HCT116 (cell line): ENCODE data around the gene SND1. TPM values are rescaled to one million over a fixed set of nuclear protein-coding genes. Genes with fewer than 3 reads are reported as not detected.

Experiments used
- ATAC-seq: fragments of 200-7000 bp; cut with Tn5 transposase; 2 replicates; pipeline ENCODE4 v1.9.1; 2020; ENCODE audit warnings: mild to moderate bottlenecking, moderate library complexity
- BruUV-seq: library from RNA; stranded (reverse); fragments of 400-500 nt; replicated peaks from 2 replicates; lab custom pipeline; 2021; lab: Mats Ljungman, UMichigan
- CTCF ChIA-PET: fragments of 300-600 bp; sonication (Branson Sonifier 250); formaldehyde crosslinking; loops from one replicate; lab custom pipeline; 2021; ENCODE audit warnings: antibody characterized with exemption; lab: Charles Lee
- POLR2A ChIA-PET: fragments of 300-600, 350-600 bp; sonication (Branson Sonifier 250); formaldehyde crosslinking; loops from one replicate; lab custom pipeline; 2021; ENCODE audit warnings: antibody characterized with exemption; lab: Charles Lee
- RAD21 ChIA-PET, 2 experiments: fragments of 300-600 bp; sonication (Branson Sonifier 250); formaldehyde crosslinking; loops; one replicate each; lab custom pipeline; 2023; ENCODE audit warnings: low total read pairs in 2 of 2; ENCODE audit not compliant: uncharacterized antibody in 2 of 2, unreplicated experiment in 2 of 2, low non-redundant PET in 1 of 2; lab: Charles Lee
- DNase-seq: peaks from one replicate; pipeline ENCODE4 v3.0.0-alpha.2; 2010; ENCODE audit warnings: low read depth, low spot score
- H2AFZ ChIP-seq: fragments of 200-600 bp; shearing (Covaris generic), sonication (generic); 2 replicates; pipeline ENCODE4 v1.6.1; 2017; ENCODE audit warnings: low read depth, mixed run types, mixed read lengths, antibody characterized with exemption, low read length; ENCODE audit not compliant: poor library complexity, severe bottlenecking
- H3K27ac ChIP-seq: 2 replicates; pipeline ENCODE4 v1.5.1; 2012; ENCODE audit warnings: low read depth, low read length
- H3K27me3 ChIP-seq: fragments of 200-600 bp; sonication (generic); 2 replicates; pipeline ENCODE4 v1.6.1; 2016; ENCODE audit warnings: mixed run types, low read length, mixed read lengths; ENCODE audit not compliant: insufficient read depth
- H3K36me3 ChIP-seq, 2 experiments: fragments of 200-500 bp in 1 of 2; fragments of 200-600 bp in 1 of 2; sonication (Bioruptor generic) in 1 of 2; sonication (generic) in 1 of 2; 2 replicates each; pipeline versions ENCODE4 v1.5.1 to v1.6.1; 2014 to 2016; ENCODE audit warnings: low read length in 2 of 2, inconsistent platforms in 1 of 2, mixed read lengths in 1 of 2, mixed run types in 1 of 2; ENCODE audit not compliant: insufficient read depth in 2 of 2, control insufficient read depth in 1 of 2
- H3K4me1 ChIP-seq, 2 experiments: fragments of 200-600 bp in 1 of 2; sonication (generic) in 1 of 2; 2 replicates each; pipeline versions ENCODE4 v1.5.1 to v1.6.1; 2012 to 2017; ENCODE audit warnings: low read length in 2 of 2, inconsistent platforms in 1 of 2, mild to moderate bottlenecking in 1 of 2, mixed read lengths in 1 of 2, mixed run types in 1 of 2, moderate library complexity in 1 of 2; ENCODE audit not compliant: insufficient read depth in 2 of 2, control insufficient read depth in 1 of 2
- H3K4me2 ChIP-seq: fragments of 200-600 bp; sonication (generic); 2 replicates; pipeline ENCODE4 v1.6.1; 2017; ENCODE audit warnings: mixed run types, low read length, mixed read lengths
- H3K4me3 ChIP-seq, 2 experiments: fragments of 200-600 bp in 1 of 2; sonication (generic) in 1 of 2; replicated peaks in 1 of 2; 2 replicates each; pipeline ENCODE4 v1.5.1; 2011 to 2016; ENCODE audit warnings: low read length in 2 of 2, control low read depth in 1 of 2, low read depth in 1 of 2, mild to moderate bottlenecking in 1 of 2, mixed read lengths in 1 of 2, mixed run types in 1 of 2
- H3K79me2 ChIP-seq: fragments of 200-600 bp; sonication (generic); 2 replicates; pipeline ENCODE4 v1.6.1; 2017; ENCODE audit warnings: mild to moderate bottlenecking, mixed run types, low read length, moderate library complexity, mixed read lengths; ENCODE audit not compliant: insufficient read depth
- H3K9ac ChIP-seq: fragments of 200-600 bp; sonication (generic); 2 replicates; pipeline ENCODE4 v1.6.1; 2016; ENCODE audit warnings: low read length, mixed read lengths
- H3K9me2 ChIP-seq: fragments of 200-600 bp; sonication (generic), shearing (Covaris generic); 2 replicates; pipeline ENCODE4 v1.6.1; 2017; ENCODE audit warnings: mixed run types, mild to moderate bottlenecking, moderate library complexity; ENCODE audit not compliant: insufficient read depth
- H3K9me3 ChIP-seq, 2 experiments: fragments of 200-500 bp in 1 of 2; fragments of 200-600 bp in 1 of 2; sonication (Bioruptor generic) in 1 of 2; sonication (generic) in 1 of 2; 2 replicates each; pipeline ENCODE4 v1.6.1; 2014 to 2017; ENCODE audit warnings: low read length in 2 of 2, mixed read lengths in 2 of 2, inconsistent platforms in 1 of 2, low read depth in 1 of 2, mild to moderate bottlenecking in 1 of 2, mixed run types in 1 of 2, moderate library complexity in 1 of 2; ENCODE audit not compliant: control insufficient read depth in 1 of 2, insufficient read depth in 1 of 2
- H4K20me1 ChIP-seq: fragments of 200-600 bp; sonication (generic), shearing (Covaris generic); 2 replicates; pipeline ENCODE4 v1.6.1; 2017; ENCODE audit warnings: mixed run types, mild to moderate bottlenecking, moderate library complexity; ENCODE audit not compliant: insufficient read depth
- EZH2phosphoT487 ChIP-seq: fragments of 200-600 bp; IDR thresholded peaks from 2 replicates; pipeline ENCODE4 v1.6.1; 2018; ENCODE audit warnings: antibody characterized with exemption, borderline replicate concordance
- FOSL1 ChIP-seq: IDR thresholded peaks from 2 replicates; pipeline ENCODE4 v1.6.1; 2012; ENCODE audit warnings: low read depth
- MAX ChIP-seq: IDR thresholded peaks from 2 replicates; pipeline ENCODE4 v1.6.1; 2012
- SIN3A ChIP-seq: IDR thresholded peaks from 2 replicates; pipeline ENCODE4 v1.6.1; 2012; ENCODE audit warnings: low read depth
- SP1 ChIP-seq: IDR thresholded peaks from 2 replicates; pipeline ENCODE4 v1.6.1; 2012; ENCODE audit warnings: low read depth
- SRF ChIP-seq: IDR thresholded peaks from 2 replicates; pipeline ENCODE4 v1.6.1; 2012; ENCODE audit warnings: low read depth
- ZFX ChIP-seq: fragments of 450-650 bp; IDR thresholded peaks from 2 replicates; pipeline ENCODE4 v1.6.1; 2017
- ZNF274 ChIP-seq: fragments of 200-500 bp; sonication (Bioruptor generic); IDR thresholded peaks from 2 replicates; pipeline ENCODE4 v1.6.1; 2014; ENCODE audit warnings: mild to moderate bottlenecking, low read depth, low read length, inconsistent platforms
- intact Hi-C: fragments of 100-400 bp; cut with micrococcal nuclease; formaldehyde crosslinking; loops from 2 replicates; pipeline ENCODE4 v1.10.0; 2022
- total RNA-seq: library from RNA; stranded (reverse); gene quantifications from one replicate; pipeline ENCODE4 v1.2.1, GENCODE V29; 2021; ENCODE audit not compliant: unreplicated experiment
- TF ChIP-seq, protein P1 (sequence below): IDR thresholded peaks from 2 replicates; pipeline ENCODE4 v1.6.1; 2011; ENCODE audit warnings: mild to moderate bottlenecking, low read length, moderate library complexity; ENCODE audit not compliant: insufficient replicate concordance; ENCODE audit errors: extremely low read depth
- TF ChIP-seq, protein P2 (sequence below): IDR thresholded peaks from 2 replicates; pipeline ENCODE4 v1.6.1; 2012; ENCODE audit warnings: low read depth

Gene SND1
- total RNA-seq, 1 experiment from 2014 or later: 169 TPM

GRCh38 chr7:127667017-127667670, 15.2 kb downstream of the SND1 start:
- ChIA-PET POLR2A (no interaction called here), CTCF (interaction anchor here (0.6 kb wide), 1 partner anchor 38 kb away, joined by 3 read pairs; no protein-coding TSS in a partner anchor), RAD21 (no interaction called here)
- ATAC-seq (peak; percentile 67), DNase-seq (no peak)
- no TSS peak for BruUV-seq
- Histone ChIP-seq H3K9me2 (no peaks in the 10 kb centered on the region), H3K79me2 (peaks cover 100% of the 10 kb centered on the region), H2AFZ (no peak overlapping the region), H3K27me3 (no peaks in the 10 kb centered on the region), H4K20me1 (peaks cover 40% of the 10 kb centered on the region), H3K36me3 (peaks cover 4% of the 10 kb centered on the region in 2 experiments; a peak in 3 of 4 replicates), H3K4me2 (peak overlapping the region; percentile 36), H3K9ac (no peak overlapping the region), H3K4me3 (no peak overlapping the region), H3K27ac (no peak overlapping the region), H3K9me3 (no peaks in the 10 kb centered on the region), H3K4me1 (peaks cover 2 to 24% of the 10 kb centered on the region in 2 experiments; a peak in 2 of 4 replicates)
- TF ChIP-seq SIN3A: no peak
- TF ChIP-seq FOSL1: peak; percentile 41; the same call in 1 of the 2 replicates
- intact Hi-C loops: no loop called here

GRCh38 chr7:127667759-127668530, 16.0 kb downstream of the SND1 start:
- H3K27ac ChIP-seq: no peak overlapping the region
- H3K9me2 ChIP-seq: no peaks in the 10 kb centered on the region
- H3K9ac ChIP-seq: no peak overlapping the region
- H3K4me1 ChIP-seq: peaks cover 2 to 24% of the 10 kb centered on the region in 2 experiments; a peak in 2 of 4 replicates
- H3K79me2 ChIP-seq: peaks cover 100% of the 10 kb centered on the region
- ATAC-seq: no peak
- H3K36me3 ChIP-seq: peaks cover 4% of the 10 kb centered on the region in 2 experiments; a peak in 3 of 4 replicates
- H3K9me3 ChIP-seq: no peaks in the 10 kb centered on the region
- no TSS peak for BruUV-seq
- ChIA-PET CTCF (no interaction called here), POLR2A (no interaction called here), RAD21 (no interaction called here)
- peaks cover 40% of the 10 kb centered on the region for H4K20me1 ChIP-seq
- H3K27me3 ChIP-seq: no peaks in the 10 kb centered on the region
- H2AFZ ChIP-seq: no peak overlapping the region
- no peak for DNase-seq
- TF ChIP-seq, protein P1, sequence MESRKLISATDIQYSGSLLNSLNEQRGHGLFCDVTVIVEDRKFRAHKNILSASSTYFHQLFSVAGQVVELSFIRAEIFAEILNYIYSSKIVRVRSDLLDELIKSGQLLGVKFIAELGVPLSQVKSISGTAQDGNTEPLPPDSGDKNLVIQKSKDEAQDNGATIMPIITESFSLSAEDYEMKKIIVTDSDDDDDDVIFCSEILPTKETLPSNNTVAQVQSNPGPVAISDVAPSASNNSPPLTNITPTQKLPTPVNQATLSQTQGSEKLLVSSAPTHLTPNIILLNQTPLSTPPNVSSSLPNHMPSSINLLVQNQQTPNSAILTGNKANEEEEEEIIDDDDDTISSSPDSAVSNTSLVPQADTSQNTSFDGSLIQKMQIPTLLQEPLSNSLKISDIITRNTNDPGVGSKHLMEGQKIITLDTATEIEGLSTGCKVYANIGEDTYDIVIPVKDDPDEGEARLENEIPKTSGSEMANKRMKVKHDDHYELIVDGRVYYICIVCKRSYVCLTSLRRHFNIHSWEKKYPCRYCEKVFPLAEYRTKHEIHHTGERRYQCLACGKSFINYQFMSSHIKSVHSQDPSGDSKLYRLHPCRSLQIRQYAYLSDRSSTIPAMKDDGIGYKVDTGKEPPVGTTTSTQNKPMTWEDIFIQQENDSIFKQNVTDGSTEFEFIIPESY: no peak
- no peak for TF ChIP-seq SRF
- TF ChIP-seq ZFX: no peak
- no peak for TF ChIP-seq EZH2phosphoT487
- TF ChIP-seq, protein P2, sequence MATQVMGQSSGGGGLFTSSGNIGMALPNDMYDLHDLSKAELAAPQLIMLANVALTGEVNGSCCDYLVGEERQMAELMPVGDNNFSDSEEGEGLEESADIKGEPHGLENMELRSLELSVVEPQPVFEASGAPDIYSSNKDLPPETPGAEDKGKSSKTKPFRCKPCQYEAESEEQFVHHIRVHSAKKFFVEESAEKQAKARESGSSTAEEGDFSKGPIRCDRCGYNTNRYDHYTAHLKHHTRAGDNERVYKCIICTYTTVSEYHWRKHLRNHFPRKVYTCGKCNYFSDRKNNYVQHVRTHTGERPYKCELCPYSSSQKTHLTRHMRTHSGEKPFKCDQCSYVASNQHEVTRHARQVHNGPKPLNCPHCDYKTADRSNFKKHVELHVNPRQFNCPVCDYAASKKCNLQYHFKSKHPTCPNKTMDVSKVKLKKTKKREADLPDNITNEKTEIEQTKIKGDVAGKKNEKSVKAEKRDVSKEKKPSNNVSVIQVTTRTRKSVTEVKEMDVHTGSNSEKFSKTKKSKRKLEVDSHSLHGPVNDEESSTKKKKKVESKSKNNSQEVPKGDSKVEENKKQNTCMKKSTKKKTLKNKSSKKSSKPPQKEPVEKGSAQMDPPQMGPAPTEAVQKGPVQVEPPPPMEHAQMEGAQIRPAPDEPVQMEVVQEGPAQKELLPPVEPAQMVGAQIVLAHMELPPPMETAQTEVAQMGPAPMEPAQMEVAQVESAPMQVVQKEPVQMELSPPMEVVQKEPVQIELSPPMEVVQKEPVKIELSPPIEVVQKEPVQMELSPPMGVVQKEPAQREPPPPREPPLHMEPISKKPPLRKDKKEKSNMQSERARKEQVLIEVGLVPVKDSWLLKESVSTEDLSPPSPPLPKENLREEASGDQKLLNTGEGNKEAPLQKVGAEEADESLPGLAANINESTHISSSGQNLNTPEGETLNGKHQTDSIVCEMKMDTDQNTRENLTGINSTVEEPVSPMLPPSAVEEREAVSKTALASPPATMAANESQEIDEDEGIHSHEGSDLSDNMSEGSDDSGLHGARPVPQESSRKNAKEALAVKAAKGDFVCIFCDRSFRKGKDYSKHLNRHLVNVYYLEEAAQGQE: no peak
- TF ChIP-seq FOSL1: no peak
- no peak for TF ChIP-seq SP1
- no peak for TF ChIP-seq SIN3A
- TF ChIP-seq MAX: no peak
- TF ChIP-seq ZNF274: no peak
- no peak overlapping the region for H3K4me2 ChIP-seq
- H3K4me3 ChIP-seq: no peak overlapping the region
- intact Hi-C loops: no loop called here
